Right lobe of liver (tissue), 4 donors: ENCODE data around the gene ENO3.

Source experiments
- POLR2A ChIP-seq: fragments of 450-650 bp; IDR thresholded peaks from one replicate; pipeline ENCODE4 v1.6.1; 2017; ENCODE audit warnings: antibody characterized with exemption, mild to moderate bottlenecking
- TF ChIP-seq, protein P1 (sequence below), 4 donors: fragments of 200-600 bp in 3 of 4; fragments of 450-650 bp in 1 of 4; IDR thresholded peaks; one replicate each; pipeline versions ENCODE4 v1.5.1 to v1.8.0; 2016 to 2022; ENCODE audit warnings: antibody characterized with exemption in 4 of 4, mild to moderate bottlenecking in 2 of 4
- donor health status: DM: no; HTN: no; CAD: no.
- donor health status: DM: no; HTN: no; CAD: no.
- donor health status: DM: no; HTN: yes; CAD: no.

- TF ChIP-seq POLR2A, result no peak
- TF ChIP-seq, protein P1, sequence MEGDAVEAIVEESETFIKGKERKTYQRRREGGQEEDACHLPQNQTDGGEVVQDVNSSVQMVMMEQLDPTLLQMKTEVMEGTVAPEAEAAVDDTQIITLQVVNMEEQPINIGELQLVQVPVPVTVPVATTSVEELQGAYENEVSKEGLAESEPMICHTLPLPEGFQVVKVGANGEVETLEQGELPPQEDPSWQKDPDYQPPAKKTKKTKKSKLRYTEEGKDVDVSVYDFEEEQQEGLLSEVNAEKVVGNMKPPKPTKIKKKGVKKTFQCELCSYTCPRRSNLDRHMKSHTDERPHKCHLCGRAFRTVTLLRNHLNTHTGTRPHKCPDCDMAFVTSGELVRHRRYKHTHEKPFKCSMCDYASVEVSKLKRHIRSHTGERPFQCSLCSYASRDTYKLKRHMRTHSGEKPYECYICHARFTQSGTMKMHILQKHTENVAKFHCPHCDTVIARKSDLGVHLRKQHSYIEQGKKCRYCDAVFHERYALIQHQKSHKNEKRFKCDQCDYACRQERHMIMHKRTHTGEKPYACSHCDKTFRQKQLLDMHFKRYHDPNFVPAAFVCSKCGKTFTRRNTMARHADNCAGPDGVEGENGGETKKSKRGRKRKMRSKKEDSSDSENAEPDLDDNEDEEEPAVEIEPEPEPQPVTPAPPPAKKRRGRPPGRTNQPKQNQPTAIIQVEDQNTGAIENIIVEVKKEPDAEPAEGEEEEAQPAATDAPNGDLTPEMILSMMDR (IDR thresholded peaks at IDR 0.05), result no peak
These were observed 48.6 kb downstream of the ENO3 start for GRCh38 chr17:4999430-5000093.
